Measurements from ENCODE around the gene OBI1. TPM values are rescaled to one million over a fixed set of nuclear protein-coding genes. Genes with fewer than 3 reads are reported as not detected.

Gene OBI1
- polyA plus RNA-seq, 2 of the 4 experiments (the other 2 are of a cell fraction) = 8.7 to 13.9 TPM

DNA sequence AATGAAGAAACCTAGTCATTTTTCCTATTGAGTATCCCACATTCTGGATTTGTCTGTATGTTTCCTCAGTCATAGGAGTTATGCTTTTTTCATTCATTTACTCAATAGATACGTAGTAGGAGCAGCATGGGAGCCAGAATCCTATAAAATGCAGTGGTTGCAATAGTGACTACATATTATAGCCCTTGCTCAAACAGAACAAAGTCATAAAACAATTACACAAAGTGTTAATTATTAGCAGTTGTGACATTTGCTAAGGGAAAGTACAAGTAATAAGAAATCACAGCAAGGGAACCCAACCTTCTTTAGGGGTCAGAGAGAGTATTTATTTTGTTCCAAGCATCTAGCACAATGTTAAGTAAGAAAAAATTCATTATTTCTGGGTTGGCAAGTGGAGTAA, 27.9 kb downstream of the OBI1 start:
- FAIRE-seq = no peak
- POLR2A ChIA-PET = no interaction called here
- CTCF ChIA-PET = interaction anchor here (1.1 kb wide), 1 partner anchor 14 kb away, joined by 3 read pairs; no protein-coding TSS in a partner anchor
- no peaks in the 10 kb centered on the region for H3K9me3 ChIP-seq
- TF ChIP-seq, protein P1, sequence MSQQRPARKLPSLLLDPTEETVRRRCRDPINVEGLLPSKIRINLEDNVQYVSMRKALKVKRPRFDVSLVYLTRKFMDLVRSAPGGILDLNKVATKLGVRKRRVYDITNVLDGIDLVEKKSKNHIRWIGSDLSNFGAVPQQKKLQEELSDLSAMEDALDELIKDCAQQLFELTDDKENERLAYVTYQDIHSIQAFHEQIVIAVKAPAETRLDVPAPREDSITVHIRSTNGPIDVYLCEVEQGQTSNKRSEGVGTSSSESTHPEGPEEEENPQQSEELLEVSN (IDR thresholded peaks at IDR 0.05; ENCODE audit: borderline replicate concordance, low read depth) = no peak
- TF ChIP-seq TP53 (CRISPR knock-in tag; IDR thresholded peaks at IDR 0.05) (no peak), HOXB5 (CRISPR knock-in tag; IDR thresholded peaks at IDR 0.05) (no peak)
- no peaks in the 10 kb centered on the region for H3K4me1 ChIP-seq
- 92% methylated on average over 1 of the region's 1 CpG for WGBS (ENCODE audit: missing lambda C conversion rate)
- no peak overlapping the region for H3K27ac ChIP-seq
- no peak for DNase-seq (ENCODE audit: low read depth in 1 of 2, low spot score in 1 of 2)
- no peak for ATAC-seq
- no peak overlapping the region for H3K4me2 ChIP-seq
- no peak overlapping the region for H3K4me3 ChIP-seq

GRCh38 chr13:78630511-78630910, 28.4 kb downstream of the OBI1 start:
- no peak for DNase-seq (ENCODE audit: low read depth in 1 of 2, low spot score in 1 of 2)
- no peaks in the 10 kb centered on the region for H3K4me1 ChIP-seq
- 92% methylated on average over 1 of the region's 1 CpG for WGBS (ENCODE audit: missing lambda C conversion rate)
- ATAC-seq = no peak
- no peaks in the 10 kb centered on the region for H3K9me3 ChIP-seq
- ChIA-PET POLR2A (no interaction called here), CTCF (interaction anchor here (1.1 to 1.2 kb wide), 2 partner anchors 13 to 15 kb away, joined by 3 read pairs; no protein-coding TSS in a partner anchor)
- H3K27ac ChIP-seq = no peak overlapping the region
- H3K4me3 ChIP-seq = no peak overlapping the region
- TF ChIP-seq FOSB (CRISPR knock-in tag; IDR thresholded peaks at IDR 0.05) = no peak
- no peak for TF ChIP-seq POLR2A (IDR thresholded peaks at IDR 0.05; ENCODE audit: low read length)
- TF ChIP-seq JUNB (IDR thresholded peaks at IDR 0.05) = no peak
- TF ChIP-seq ATOH8 (CRISPR knock-in tag; IDR thresholded peaks at IDR 0.05; ENCODE audit: low read depth) = no peak
- TF ChIP-seq, protein P2, sequence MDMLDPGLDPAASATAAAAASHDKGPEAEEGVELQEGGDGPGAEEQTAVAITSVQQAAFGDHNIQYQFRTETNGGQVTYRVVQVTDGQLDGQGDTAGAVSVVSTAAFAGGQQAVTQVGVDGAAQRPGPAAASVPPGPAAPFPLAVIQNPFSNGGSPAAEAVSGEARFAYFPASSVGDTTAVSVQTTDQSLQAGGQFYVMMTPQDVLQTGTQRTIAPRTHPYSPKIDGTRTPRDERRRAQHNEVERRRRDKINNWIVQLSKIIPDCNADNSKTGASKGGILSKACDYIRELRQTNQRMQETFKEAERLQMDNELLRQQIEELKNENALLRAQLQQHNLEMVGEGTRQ (IDR thresholded peaks at IDR 0.05) = no peak
- TF ChIP-seq RNF2 (IDR thresholded peaks at IDR 0.05; ENCODE audit: borderline replicate concordance, low read depth) = no peak
- no peak for TF ChIP-seq ZFP36 (IDR thresholded peaks at IDR 0.05; ENCODE audit: borderline replicate concordance, partially characterized antibody)
- TF ChIP-seq CHD2 (IDR thresholded peaks at IDR 0.05; ENCODE audit: low read length, partially characterized antibody) = no peak
- no peak for TF ChIP-seq FOXS1 (CRISPR knock-in tag; IDR thresholded peaks at IDR 0.05)
- no peak for TF ChIP-seq BHLHE40 (IDR thresholded peaks at IDR 0.05; ENCODE audit: low read depth, low read length)
- TF ChIP-seq, protein P3, sequence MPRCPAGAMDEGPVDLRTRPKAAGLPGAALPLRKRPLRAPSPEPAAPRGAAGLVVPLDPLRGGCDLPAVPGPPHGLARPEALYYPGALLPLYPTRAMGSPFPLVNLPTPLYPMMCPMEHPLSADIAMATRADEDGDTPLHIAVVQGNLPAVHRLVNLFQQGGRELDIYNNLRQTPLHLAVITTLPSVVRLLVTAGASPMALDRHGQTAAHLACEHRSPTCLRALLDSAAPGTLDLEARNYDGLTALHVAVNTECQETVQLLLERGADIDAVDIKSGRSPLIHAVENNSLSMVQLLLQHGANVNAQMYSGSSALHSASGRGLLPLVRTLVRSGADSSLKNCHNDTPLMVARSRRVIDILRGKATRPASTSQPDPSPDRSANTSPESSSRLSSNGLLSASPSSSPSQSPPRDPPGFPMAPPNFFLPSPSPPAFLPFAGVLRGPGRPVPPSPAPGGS (IDR thresholded peaks at IDR 0.05) = no peak
- no peak for TF ChIP-seq CHD4 (IDR thresholded peaks at IDR 0.05; ENCODE audit: borderline replicate concordance)
- TF ChIP-seq NPAS2 (CRISPR knock-in tag; IDR thresholded peaks at IDR 0.05; ENCODE audit: borderline replicate concordance) = no peak
- TF ChIP-seq TFCP2L1 (CRISPR knock-in tag; IDR thresholded peaks at IDR 0.05) = no peak
- no peak for TF ChIP-seq HOXB13 (CRISPR knock-in tag; IDR thresholded peaks at IDR 0.05; ENCODE audit: low read depth)
- H3K4me2 ChIP-seq = no peak overlapping the region
- FAIRE-seq = no peak

DNA sequence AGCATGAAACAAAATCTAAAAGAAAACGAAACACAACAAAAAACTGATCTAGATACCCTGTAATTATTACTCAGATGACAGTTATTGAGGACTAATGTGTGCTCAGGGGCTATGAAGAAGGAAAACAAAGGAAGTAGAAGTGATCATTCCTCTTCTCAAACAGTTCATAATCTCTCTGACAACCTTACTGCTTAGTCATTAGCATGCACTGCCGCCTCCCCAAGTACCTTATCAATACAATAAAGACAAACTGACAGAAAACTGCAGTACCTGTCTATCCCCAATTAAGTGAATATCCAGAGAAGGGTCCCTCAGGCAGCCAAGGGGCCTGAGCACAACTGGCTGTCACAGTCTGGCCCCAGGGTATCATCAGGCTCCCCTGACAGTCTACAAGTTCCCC, 33.6 kb downstream of the OBI1 start:
- CTCF ChIA-PET = no interaction called here
- H3K9me3 ChIP-seq = no peaks in the 10 kb centered on the region

More for the DNA sequence above, 33.6 kb downstream of the OBI1 start:
- no peak overlapping the region for H3K4me3 ChIP-seq
- 81% methylated on average over 2 of the region's 2 CpGs for WGBS (ENCODE audit: missing lambda C conversion rate)
- no peaks in the 10 kb centered on the region for H3K4me1 ChIP-seq
- POLR2A ChIA-PET = no interaction called here
- TF ChIP-seq JUN (IDR thresholded peaks at IDR 0.05) (no peak), EP300 (IDR thresholded peaks at IDR 0.05) (no peak), NPAS2 (CRISPR knock-in tag; IDR thresholded peaks at IDR 0.05; ENCODE audit: borderline replicate concordance) (no peak), HOXB5 (CRISPR knock-in tag; IDR thresholded peaks at IDR 0.05) (no peak), RFX5 (IDR thresholded peaks at IDR 0.05) (no peak), REST (IDR thresholded peaks at IDR 0.05) (no peak), HDAC2 (IDR thresholded peaks at IDR 0.05) (no peak), NR3C1 (IDR thresholded peaks at IDR 0.05) (no peak), GATA3 (IDR thresholded peaks at IDR 0.05; ENCODE audit: borderline replicate concordance) (no peak), FOXS1 (CRISPR knock-in tag; IDR thresholded peaks at IDR 0.05) (no peak), MAFK (IDR thresholded peaks at IDR 0.05; ENCODE audit: partially characterized antibody) (no peak), POLR2A (IDR thresholded peaks at IDR 0.05; ENCODE audit: low read length) (no peak)
- TF ChIP-seq, protein P4, sequence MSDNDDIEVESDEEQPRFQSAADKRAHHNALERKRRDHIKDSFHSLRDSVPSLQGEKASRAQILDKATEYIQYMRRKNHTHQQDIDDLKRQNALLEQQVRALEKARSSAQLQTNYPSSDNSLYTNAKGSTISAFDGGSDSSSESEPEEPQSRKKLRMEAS (IDR thresholded peaks at IDR 0.05) = no peak
- TF ChIP-seq, protein P2 (IDR thresholded peaks at IDR 0.05) = no peak
- FAIRE-seq = no peak
- H3K4me2 ChIP-seq = no peak overlapping the region
- no peak overlapping the region for H3K27ac ChIP-seq
- ATAC-seq = no peak
- no peak for DNase-seq (ENCODE audit: low read depth in 1 of 2, low spot score in 1 of 2)
